ENCODE measurements around the gene TXNDC11.
"Not testable (repeated sequence)": the region's sequence is repeated elsewhere in the genome, so short reads cannot be mapped to it uniquely, and the experiment has no call there.

Gene TXNDC11

GRCh38 chr16:11742536-11743307, at the start of gene TXNDC11:
TXNDC11 (minus strand) TSS chr16:11742857; CDS start chr16:11742730, 127 bp downstream.
- DNase-seq (ENCODE audit: low spot score), result peak; percentile 97

- DNase-seq (ENCODE audit: low spot score), result no peak
Measured at GRCh38 chr16:11791144-11791828, 48.6 kb upstream of the TXNDC11 start.

DNA sequence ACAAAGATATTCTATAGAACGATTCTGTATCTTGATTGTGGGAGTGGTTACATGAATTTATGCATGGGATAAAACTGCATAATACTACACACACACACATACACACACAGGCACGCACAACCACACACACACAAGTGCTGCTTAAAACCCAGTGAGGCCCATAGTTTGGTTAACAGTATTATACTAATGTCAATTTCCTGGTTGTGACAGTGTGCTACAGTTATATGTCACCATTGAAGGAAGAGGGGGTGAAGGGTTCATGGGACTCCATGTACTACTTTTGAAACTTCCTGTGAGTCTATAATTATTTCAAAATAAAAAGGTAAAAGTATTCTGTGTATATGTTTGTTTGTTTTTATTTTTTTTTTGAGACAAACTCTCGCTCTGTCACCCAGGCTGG, 46.3 kb upstream of the TXNDC11 start:
- DNase-seq (ENCODE audit: low spot score), result no peak

- not testable (repeated sequence) for DNase-seq (ENCODE audit: low spot score)
Measured at GRCh38 chr16:11784980-11785599, 42.4 kb upstream of the TXNDC11 start.

GRCh38 chr16:11784381-11784780, 41.7 kb upstream of the TXNDC11 start:
- DNase-seq (ENCODE audit: low spot score), result not testable (repeated sequence)

- DNase-seq (ENCODE audit: low spot score), result no peak
Measured at GRCh38 chr16:11784038-11784369, 41.3 kb upstream of the TXNDC11 start.

- peak; percentile 25 for DNase-seq (ENCODE audit: low spot score)
Measured at GRCh38 chr16:11783319-11784037, 40.8 kb upstream of the TXNDC11 start.

- peak; percentile 93 for DNase-seq (ENCODE audit: low spot score)
Measured at GRCh38 chr16:11781773-11782172, 39.1 kb upstream of the TXNDC11 start.

DNA sequence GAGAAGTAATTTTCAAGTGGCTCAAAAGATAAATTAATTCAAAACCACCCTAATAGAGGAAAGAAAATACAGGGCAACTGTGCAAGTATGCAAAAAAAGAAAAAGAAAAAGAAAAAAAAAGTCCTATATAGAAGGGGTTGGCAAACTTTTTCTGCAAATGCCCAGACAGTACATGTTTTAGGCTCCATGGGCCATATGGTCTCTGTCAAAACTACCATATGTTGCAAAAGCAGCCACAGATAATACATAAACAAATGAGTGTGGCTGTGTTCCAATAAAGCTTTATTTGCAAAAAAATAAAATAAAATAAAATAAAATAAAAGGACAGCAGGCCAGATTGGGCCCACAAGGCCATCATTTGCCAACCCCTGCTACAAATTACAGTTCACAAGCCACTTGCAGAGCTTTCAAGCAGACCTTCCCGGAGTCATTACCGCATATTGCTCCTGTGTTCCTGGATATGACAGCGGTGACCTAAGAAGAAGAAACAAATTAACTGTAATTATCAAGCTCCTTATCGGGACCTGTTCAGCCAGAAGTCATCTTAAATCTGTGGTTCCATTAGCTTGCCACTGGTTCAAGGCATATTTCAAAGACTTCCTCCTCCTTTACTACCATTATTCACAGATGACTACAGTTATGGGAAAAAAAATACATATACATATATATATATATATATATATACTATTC, 38.5 kb upstream of the TXNDC11 start:
- DNase-seq (ENCODE audit: low spot score), result no peak

DNA sequence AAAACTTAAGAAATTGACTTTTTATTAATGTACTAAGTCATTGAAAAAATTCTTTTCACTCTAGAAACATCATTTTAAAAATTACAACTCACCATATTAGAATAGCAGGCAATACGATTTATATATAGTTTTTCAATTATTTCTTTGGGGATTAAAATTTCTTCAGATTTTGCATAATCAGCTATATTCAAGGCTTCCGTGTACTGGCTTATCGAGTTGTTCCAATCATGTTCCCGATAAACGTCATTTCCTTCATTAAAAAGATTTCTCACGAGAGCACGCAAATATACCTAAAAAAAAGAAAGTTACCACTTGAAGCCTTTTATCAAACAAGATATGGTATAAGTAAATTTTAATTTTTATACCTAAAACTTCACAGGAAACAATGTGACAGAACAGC, 36.4 kb upstream of the TXNDC11 start:
- no peak for DNase-seq (ENCODE audit: low spot score)

DNA sequence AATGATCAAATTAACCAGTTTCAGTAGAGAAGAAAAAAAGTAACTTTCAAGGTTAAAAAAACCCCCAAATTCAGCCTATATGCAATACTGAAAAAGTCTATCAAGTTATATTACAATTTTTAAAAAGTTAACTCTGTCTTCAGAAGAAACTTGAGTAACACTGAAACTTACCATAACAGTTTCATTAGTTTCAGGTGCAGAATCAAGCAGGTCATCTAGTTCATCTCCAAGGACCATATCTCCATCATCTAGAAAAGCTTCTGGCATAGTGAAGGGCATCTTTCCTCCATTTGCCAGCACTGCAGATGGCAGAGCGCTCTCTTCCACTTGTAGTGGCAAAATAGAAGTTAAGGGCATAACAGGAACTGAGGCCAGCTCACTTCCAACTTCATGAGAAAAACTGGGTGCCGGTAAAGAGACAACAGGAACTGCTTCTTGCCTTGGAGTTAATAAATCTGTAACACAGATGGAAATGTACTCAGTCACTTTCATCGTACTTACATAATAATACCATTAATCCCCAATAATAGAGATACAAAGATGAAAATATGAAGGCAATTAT, 31.5 kb upstream of the TXNDC11 start:
- DNase-seq (ENCODE audit: low spot score), result no peak

- DNase-seq (ENCODE audit: low spot score), result peak; percentile 24
Measured at GRCh38 chr16:11768849-11769248, 26.2 kb upstream of the TXNDC11 start.

GRCh38 chr16:11762431-11762830, 19.8 kb upstream of the TXNDC11 start:
- no peak for DNase-seq (ENCODE audit: low spot score)

DNA sequence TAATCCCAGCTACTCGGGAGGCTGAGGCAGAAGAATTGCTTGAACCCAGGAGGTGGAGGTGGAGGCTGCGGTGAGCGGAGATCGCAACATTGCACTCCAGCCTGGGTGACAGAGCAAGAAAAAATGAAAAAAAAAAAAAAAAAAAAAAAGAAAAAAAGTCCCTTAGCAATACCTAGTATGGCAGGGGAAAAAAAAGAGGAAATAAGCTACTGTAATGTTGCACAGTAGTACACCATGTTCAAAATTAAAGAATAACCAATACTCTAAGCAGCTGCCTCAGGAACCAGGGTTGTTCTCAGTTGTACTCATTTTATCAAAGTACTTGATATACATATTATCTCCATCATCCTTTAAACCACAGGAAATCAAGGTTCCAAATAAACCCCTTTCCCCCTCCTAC, 17.3 kb upstream of the TXNDC11 start:
- DNase-seq (ENCODE audit: low spot score), result no peak

GRCh38 chr16:11759163-11759834, 16.6 kb upstream of the TXNDC11 start:
- no peak for DNase-seq (ENCODE audit: low spot score)

DNA sequence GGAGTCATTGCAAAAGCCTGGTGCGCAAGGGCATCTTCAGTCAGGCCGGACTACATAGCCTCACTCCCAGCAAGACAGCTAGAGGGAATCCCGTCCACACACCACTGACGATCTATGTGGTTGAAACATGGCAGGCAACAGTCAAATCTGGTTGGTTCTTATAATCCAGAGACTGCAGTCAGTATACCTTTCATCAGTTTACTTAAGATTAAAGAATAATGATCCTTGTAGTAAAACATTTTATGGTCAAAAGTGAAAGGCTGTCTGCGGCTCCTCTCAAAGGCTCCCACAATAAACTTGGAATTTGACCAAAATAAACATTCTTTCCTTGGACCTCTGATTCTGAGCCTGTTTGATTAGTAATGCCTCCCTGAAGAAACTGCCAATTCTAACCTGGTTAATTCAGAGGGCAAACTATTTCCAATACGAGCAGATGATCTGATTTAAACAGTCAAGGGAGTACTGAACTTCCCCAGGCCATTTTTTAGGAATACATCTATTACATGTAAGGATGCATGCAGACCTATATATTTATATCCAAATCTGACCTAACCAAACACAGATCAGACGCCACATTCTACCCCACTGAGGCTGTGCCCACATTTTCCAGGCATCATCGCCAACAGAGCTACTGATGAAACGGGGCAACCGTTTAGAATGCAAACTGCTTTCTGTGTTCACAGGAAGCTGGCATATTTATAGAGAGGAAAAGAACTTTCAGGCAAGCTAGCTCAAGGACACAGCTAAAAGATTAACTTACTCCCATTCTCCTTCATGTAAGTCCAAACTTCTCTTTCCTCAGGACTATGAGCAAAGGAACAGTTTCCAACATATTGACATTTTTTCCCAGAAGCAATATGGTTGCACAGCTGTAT, 15.3 kb upstream of the TXNDC11 start:
- DNase-seq (ENCODE audit: low spot score), result no peak

GRCh38 chr16:11756248-11756647, 13.6 kb upstream of the TXNDC11 start:
- no peak for DNase-seq (ENCODE audit: low spot score)

DNA sequence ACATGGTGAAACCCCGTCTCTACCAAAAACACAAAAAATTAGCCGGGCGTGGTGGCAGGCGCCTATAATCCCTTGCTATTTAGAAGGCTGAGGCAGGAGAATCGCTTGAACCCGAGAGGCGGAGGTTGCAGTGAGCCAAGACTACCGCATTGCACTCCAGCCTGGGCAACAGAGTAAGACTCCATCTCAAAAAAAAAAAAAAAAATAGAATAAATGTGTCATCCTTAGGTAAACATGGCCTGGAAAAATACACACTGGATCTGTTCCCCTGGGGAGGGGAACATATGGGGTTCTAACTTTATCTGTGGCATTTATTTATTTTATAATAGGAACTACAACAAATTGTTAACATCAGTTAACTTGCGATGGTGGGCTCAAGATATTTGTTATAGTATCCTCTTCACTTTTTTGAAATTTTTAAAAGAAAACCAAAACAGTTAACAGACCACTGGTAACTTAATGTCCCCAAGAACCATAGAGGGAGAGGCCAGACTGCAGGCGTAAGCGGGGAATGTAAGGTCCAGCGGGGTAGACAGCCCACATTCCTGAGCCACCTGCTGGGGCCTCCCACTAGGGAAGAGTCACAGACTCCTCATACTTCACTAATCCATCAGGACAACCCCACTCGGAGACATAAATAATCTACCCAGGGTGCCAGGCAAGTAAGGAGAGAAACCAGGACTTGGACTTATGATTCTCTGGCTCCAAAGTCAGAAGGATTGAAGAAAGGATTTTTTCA, 12.5 kb upstream of the TXNDC11 start:
- DNase-seq (ENCODE audit: low spot score), result no peak

DNA sequence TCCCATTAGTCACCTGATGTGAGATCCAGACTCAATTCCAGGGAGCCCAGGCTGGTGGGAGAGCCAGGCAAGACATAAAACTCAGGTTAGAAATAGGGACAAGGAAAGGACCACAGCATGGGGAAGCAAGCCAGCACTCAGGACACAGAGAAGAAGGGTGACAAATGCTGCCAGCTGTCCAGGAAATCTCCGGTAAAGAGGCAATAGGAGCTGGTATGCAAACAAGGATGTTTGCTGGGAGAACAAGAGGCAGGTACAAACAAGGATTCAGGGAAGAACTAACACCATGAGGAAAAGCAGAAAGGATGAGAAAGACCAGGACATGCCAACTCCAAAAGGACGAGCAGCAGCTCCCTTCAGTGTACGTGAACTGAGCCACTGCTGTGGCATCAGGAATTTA, 10.2 kb upstream of the TXNDC11 start:
- no peak for DNase-seq (ENCODE audit: low spot score)

Measured in pons (tissue), 1 donor.